Measurements from ENCODE around the gene FOXO1. TPM values are rescaled to one million over a fixed set of nuclear protein-coding genes. Genes with fewer than 3 reads are reported as not detected.
A peak's percentile ranks its signal among the peaks of the same experiment; 100 is the strongest.

The FOXO1 gene
- total and polyA plus RNA-seq, 2 of the 13 experiments (the other 11 are each of a cell fraction or from before 2014, with no cell fraction given) = 8.1 to 13.1 TPM

DNA sequence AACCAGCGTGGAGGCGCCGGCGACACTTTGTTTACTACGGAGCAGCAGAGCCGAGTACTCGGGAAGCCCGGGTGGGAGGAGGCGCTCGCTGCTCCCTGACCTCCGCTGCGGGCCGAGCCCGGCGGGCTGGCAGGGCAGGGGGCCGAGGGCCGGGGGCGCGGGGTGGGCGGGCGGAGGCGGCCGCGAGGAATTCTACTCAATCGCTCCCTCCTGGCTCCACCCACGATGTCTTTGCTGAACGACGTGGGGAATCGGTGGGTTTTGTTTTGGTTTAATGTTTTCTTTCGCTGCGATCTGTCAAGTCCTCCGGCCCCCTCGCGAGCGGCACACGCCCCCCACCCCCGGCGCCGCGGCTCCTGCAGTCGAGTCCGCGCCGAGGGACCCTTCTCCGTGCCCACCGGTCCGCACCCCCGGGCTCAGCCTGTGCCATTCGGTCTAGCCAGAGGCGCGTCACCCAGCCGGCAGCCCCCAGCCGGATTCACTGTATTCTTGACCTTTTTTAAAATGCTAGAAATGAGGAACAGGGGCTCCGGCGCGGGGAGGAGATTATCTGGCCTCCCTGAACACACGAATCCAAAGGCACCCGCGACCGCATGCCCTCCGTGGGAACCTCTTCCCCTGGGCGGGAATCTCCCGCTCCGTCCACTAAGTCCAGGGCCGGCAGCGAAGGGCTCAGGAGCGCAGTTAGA, 636 bp upstream of the FOXO1 start (continued):
- TF ChIP-seq, protein P1, sequence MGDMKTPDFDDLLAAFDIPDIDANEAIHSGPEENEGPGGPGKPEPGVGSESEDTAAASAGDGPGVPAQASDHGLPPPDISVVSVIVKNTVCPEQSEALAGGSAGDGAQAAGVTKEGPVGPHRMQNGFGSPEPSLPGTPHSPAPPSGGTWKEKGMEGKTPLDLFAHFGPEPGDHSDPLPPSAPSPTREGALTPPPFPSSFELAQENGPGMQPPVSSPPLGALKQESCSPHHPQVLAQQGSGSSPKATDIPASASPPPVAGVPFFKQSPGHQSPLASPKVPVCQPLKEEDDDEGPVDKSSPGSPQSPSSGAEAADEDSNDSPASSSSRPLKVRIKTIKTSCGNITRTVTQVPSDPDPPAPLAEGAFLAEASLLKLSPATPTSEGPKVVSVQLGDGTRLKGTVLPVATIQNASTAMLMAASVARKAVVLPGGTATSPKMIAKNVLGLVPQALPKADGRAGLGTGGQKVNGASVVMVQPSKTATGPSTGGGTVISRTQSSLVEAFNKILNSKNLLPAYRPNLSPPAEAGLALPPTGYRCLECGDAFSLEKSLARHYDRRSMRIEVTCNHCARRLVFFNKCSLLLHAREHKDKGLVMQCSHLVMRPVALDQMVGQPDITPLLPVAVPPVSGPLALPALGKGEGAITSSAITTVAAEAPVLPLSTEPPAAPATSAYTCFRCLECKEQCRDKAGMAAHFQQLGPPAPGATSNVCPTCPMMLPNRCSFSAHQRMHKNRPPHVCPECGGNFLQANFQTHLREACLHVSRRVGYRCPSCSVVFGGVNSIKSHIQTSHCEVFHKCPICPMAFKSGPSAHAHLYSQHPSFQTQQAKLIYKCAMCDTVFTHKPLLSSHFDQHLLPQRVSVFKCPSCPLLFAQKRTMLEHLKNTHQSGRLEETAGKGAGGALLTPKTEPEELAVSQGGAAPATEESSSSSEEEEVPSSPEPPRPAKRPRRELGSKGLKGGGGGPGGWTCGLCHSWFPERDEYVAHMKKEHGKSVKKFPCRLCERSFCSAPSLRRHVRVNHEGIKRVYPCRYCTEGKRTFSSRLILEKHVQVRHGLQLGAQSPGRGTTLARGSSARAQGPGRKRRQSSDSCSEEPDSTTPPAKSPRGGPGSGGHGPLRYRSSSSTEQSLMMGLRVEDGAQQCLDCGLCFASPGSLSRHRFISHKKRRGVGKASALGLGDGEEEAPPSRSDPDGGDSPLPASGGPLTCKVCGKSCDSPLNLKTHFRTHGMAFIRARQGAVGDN (CRISPR knock-in tag; IDR thresholded peaks at IDR 0.05) = peak; percentile 43; the same call in 1 of the 2 replicates
- TF ChIP-seq KMT2A (CRISPR knock-in tag; IDR thresholded peaks at IDR 0.05) = no peak
- TF ChIP-seq TIGD3 (CRISPR knock-in tag; IDR thresholded peaks at IDR 0.05; ENCODE audit: borderline replicate concordance) = no peak
- TF ChIP-seq FOXP4 (CRISPR knock-in tag; IDR thresholded peaks at IDR 0.05) = 0 out of 2 replicates have a peak, but pooled peaks have one; percentile 16
- TF ChIP-seq KLF12 (CRISPR knock-in tag; IDR thresholded peaks at IDR 0.05; ENCODE audit: borderline replicate concordance) = 0 out of 2 replicates have a peak, but pooled peaks have one; percentile 13
- 0 out of 2 replicates have a peak, but pooled peaks have one; percentile 39 for TF ChIP-seq HNRNPL (IDR thresholded peaks at IDR 0.05; ENCODE audit: low read depth, low read length)
- TF ChIP-seq ZFAT (CRISPR knock-in tag; conservative IDR thresholded peaks at IDR 0.05) = 0 out of 2 replicates have a peak, but pooled peaks have one; percentile 30
- TF ChIP-seq ZBTB37 (CRISPR knock-in tag; IDR thresholded peaks at IDR 0.05) = no peak
- TF ChIP-seq ZNF777 (CRISPR knock-in tag; IDR thresholded peaks at IDR 0.05) = peak; percentile 68
- TF ChIP-seq, protein P2, sequence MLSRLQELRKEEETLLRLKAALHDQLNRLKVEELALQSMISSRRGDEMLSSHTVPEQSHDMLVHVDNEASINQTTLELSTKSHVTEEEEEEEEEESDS (CRISPR knock-in tag; IDR thresholded peaks at IDR 0.05; ENCODE audit: borderline replicate concordance) = no peak
- no peak for TF ChIP-seq SAFB2 (CRISPR knock-in tag; IDR thresholded peaks at IDR 0.05; ENCODE audit: borderline replicate concordance, low read depth)
- no peak for TF ChIP-seq ATF2 (CRISPR knock-in tag; IDR thresholded peaks at IDR 0.05)
- no peak for TF ChIP-seq ZNF30 (CRISPR knock-in tag; IDR thresholded peaks at IDR 0.05)
- no peak for TF ChIP-seq ONECUT2 (CRISPR knock-in tag; IDR thresholded peaks at IDR 0.05)
- no peak for TF ChIP-seq ZNF605 (CRISPR knock-in tag; IDR thresholded peaks at IDR 0.05)
- no peak for TF ChIP-seq CENPT (CRISPR knock-in tag; IDR thresholded peaks at IDR 0.05; ENCODE audit: low read depth)
- TF ChIP-seq, protein P3, sequence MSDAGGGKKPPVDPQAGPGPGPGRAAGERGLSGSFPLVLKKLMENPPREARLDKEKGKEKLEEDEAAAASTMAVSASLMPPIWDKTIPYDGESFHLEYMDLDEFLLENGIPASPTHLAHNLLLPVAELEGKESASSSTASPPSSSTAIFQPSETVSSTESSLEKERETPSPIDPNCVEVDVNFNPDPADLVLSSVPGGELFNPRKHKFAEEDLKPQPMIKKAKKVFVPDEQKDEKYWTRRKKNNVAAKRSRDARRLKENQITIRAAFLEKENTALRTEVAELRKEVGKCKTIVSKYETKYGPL (CRISPR knock-in tag; IDR thresholded peaks at IDR 0.05) = no peak
